Activated CD4-positive, alpha-beta T cell treated with anti-CD3 and anti-CD28 coated beads for 36 hours (primary cell): ENCODE results near the gene RGS10. TPM values are rescaled to one million over a fixed set of nuclear protein-coding genes. Genes with fewer than 3 reads are reported as not detected.

ENCODE experiments used
- ATAC-seq: fragments of 200-7000 bp; cut with Tn5 transposase; one replicate; pipeline ENCODE4 v1.10.0; 2021; ENCODE audit warnings: mild to moderate bottlenecking, moderate library complexity
- CTCF ChIA-PET: fragments of 350-600 bp; sonication (Branson Sonifier 250); formaldehyde crosslinking; loops from one replicate; lab custom pipeline; 2021; ENCODE audit warnings: antibody characterized with exemption; lab: Charles Lee
- POLR2A ChIA-PET: fragments of 350-600 bp; sonication (Branson Sonifier 250); formaldehyde crosslinking; loops from one replicate; lab custom pipeline; 2021; ENCODE audit warnings: antibody characterized with exemption, inconsistent platforms; lab: Charles Lee
- DNase-seq: peaks from one replicate; pipeline ENCODE4 v3.0.0-alpha.2; 2020
- H3K27ac Mint-ChIP-seq: one replicate; pipeline ENCODE4 v1.8.0; 2021; ENCODE audit warnings: mixed read lengths
- H3K27me3 Mint-ChIP-seq: one replicate; pipeline ENCODE4 v1.8.0; 2021; ENCODE audit warnings: mixed read lengths
- H3K36me3 Mint-ChIP-seq: one replicate; pipeline ENCODE4 v1.8.0; 2021; ENCODE audit warnings: low read depth, mixed read lengths
- H3K4me1 Mint-ChIP-seq: one replicate; pipeline ENCODE4 v1.8.0; 2021; ENCODE audit warnings: mixed read lengths
- H3K4me3 Mint-ChIP-seq: one replicate; pipeline ENCODE4 v1.8.0; 2021; ENCODE audit warnings: mild to moderate bottlenecking, moderate library complexity, mixed read lengths
- H3K9me3 Mint-ChIP-seq: one replicate; pipeline ENCODE4 v1.8.0; 2021; ENCODE audit warnings: low read depth, mixed read lengths
- intact Hi-C, 2 experiments: fragments of 100-400 bp; cut with DNase I in 1 of 2; cut with micrococcal nuclease in 1 of 2; formaldehyde crosslinking; loops; one replicate each; pipeline versions ENCODE4 v1.14.2 to v1.15.1; 2022 to 2024; cut with DNase I, micrococcal nuclease
- total RNA-seq, 2 experiments: library from RNA; stranded (reverse); gene quantifications; one replicate each; pipeline ENCODE4 v1.2.3, GENCODE V29; 2021

The RGS10 gene
- total RNA-seq, 2 experiments from 2014 or later: 186 to 191 TPM

DNA sequence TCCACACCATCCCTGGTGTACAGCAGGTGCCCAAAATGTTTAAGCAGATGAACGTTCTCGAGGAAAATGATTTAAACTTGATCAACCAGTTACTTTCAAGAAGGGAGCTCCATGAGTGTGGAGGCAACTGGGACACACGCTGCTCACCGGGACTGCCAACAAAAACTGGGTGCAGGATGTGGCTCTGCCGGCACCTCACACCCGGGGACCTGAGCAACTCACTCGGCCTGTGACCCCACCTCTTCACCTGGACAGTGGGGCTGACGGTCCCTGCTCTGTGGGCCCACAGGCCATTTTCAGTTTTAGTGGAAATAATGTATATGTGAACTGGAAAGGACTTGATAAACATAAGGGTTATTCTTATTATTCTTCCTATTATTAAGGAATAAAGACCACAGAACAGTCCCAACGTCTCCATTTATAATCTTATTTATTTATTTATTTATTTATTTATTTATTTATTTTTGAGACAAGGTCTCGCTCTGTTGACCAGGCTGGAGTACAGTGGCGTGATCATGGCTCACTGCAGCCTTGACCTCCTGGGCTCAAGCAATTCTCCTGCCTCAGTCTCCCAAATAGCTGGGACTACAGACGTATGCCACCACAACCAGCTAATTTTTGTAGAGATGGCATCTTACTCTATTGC, 60.6 kb downstream of the RGS10 start:
- Mint-ChIP-seq H3K27ac (no peak overlapping the region), H3K27me3 (no peaks in the 10 kb centered on the region), H3K9me3 (no peaks in the 10 kb centered on the region), H3K36me3 (no peaks in the 10 kb centered on the region), H3K4me1 (peaks cover 28% of the 10 kb centered on the region), H3K4me3 (no peak overlapping the region)
- ChIA-PET CTCF (interaction anchor here (1.1 to 1.4 kb wide), 2 partner anchors 56 to 283 kb away, joined by 3 to 4 read pairs; no protein-coding TSS in a partner anchor), POLR2A (no interaction called here)
- intact Hi-C loops: no loop called here
- no peak for ATAC-seq
- DNase-seq: no peak

DNA sequence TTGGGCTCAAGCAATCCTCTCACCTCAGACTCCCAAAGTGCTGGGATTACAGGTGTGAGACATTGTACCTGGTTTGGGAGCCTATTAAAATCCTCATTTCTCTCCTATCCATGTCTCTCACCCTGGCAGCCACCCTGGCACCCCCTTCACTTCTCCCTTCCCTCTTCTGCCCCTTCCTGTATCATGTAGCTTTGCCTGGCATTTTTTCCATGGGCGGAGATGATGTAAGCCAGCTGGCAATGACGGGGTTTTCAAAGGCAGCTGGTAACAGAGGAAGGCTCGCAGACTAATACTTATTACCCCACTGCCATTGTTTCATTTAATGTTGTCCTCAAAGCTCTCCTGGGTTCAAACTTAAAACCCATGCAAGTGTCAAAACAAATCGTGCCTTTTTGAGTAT, 61.9 kb downstream of the RGS10 start:
- intact Hi-C loops: no loop called here
- Mint-ChIP-seq H3K27me3 (no peaks in the 10 kb centered on the region), H3K27ac (no peak overlapping the region), H3K4me3 (no peak overlapping the region), H3K9me3 (no peaks in the 10 kb centered on the region), H3K4me1 (peaks cover 28% of the 10 kb centered on the region), H3K36me3 (no peaks in the 10 kb centered on the region)
- ChIA-PET POLR2A (interaction anchor here (0.5 kb wide), 1 partner anchor 345 kb away, joined by 3 read pairs; no protein-coding TSS in a partner anchor), CTCF (interaction anchor here (0.9 to 3.2 kb wide), 3 partner anchors 8 to 281 kb away, joined by 4 to 11 read pairs (median 4); no protein-coding TSS in a partner anchor)
- DNase-seq (no peak), ATAC-seq (no peak)

- POLR2A ChIA-PET: interaction anchor here (0.5 kb wide), 1 partner anchor 296 kb away, joined by 4 read pairs; no protein-coding TSS in a partner anchor
- intact Hi-C loops: loop anchor here in 1 of 2 experiments (5.0 kb wide), 1 partner anchor 37 kb away; no protein-coding TSS in a partner anchor
- H3K27me3 Mint-ChIP-seq: no peaks in the 10 kb centered on the region
- H3K4me3 Mint-ChIP-seq: no peak overlapping the region
- CTCF ChIA-PET: interaction anchor here (0.9 to 3.2 kb wide), 5 partner anchors 8 to 171 kb away, joined by 3 to 11 read pairs (median 3); no protein-coding TSS in a partner anchor
- peaks cover 28% of the 10 kb centered on the region for H3K4me1 Mint-ChIP-seq
- H3K9me3 Mint-ChIP-seq: no peaks in the 10 kb centered on the region
- ATAC-seq (no peak), DNase-seq (no peak)
- H3K27ac Mint-ChIP-seq: no peak overlapping the region
- no peaks in the 10 kb centered on the region for H3K36me3 Mint-ChIP-seq
Measured at GRCh38 chr10:119479532-119479931, 63.0 kb downstream of the RGS10 start.

GRCh38 chr10:119478811-119479341, 63.6 kb downstream of the RGS10 start:
- intact Hi-C loops: loop anchor here in 1 of 2 experiments (5.0 kb wide), 1 partner anchor 37 kb away; no protein-coding TSS in a partner anchor
- H3K36me3 Mint-ChIP-seq: no peaks in the 10 kb centered on the region
- H3K9me3 Mint-ChIP-seq: no peaks in the 10 kb centered on the region
- H3K27me3 Mint-ChIP-seq: no peaks in the 10 kb centered on the region
- DNase-seq: peak; percentile 29
- peaks cover 28% of the 10 kb centered on the region for H3K4me1 Mint-ChIP-seq
- peak overlapping the region; percentile 38 for H3K27ac Mint-ChIP-seq
- peak overlapping the region; percentile 14 for H3K4me3 Mint-ChIP-seq
- peak; percentile 39 for ATAC-seq
- CTCF ChIA-PET: interaction anchor here (0.6 to 3.2 kb wide), 7 partner anchors 9 to 172 kb away, joined by 3 to 11 read pairs (median 3); no protein-coding TSS in a partner anchor
- POLR2A ChIA-PET: interaction anchor here (0.5 to 0.6 kb wide), 2 partner anchors 37 to 269 kb away, joined by 4 to 5 read pairs; no protein-coding TSS in a partner anchor

GRCh38 chr10:119478111-119478802, 64.3 kb downstream of the RGS10 start:
- CTCF ChIA-PET: interaction anchor here (0.6 to 3.2 kb wide), 7 partner anchors 12 to 172 kb away, joined by 3 to 11 read pairs (median 3); no protein-coding TSS in a partner anchor
- POLR2A ChIA-PET: interaction anchor here (0.6 kb wide), 1 partner anchor 268 kb away, joined by 4 read pairs; no protein-coding TSS in a partner anchor
- Mint-ChIP-seq H3K9me3 (no peaks in the 10 kb centered on the region), H3K27ac (peak overlapping the region; percentile 38), H3K36me3 (no peaks in the 10 kb centered on the region), H3K4me1 (peaks cover 28% of the 10 kb centered on the region), H3K27me3 (no peaks in the 10 kb centered on the region), H3K4me3 (peak overlapping the region; percentile 14)
- intact Hi-C loops: loop anchor here in 1 of 2 experiments (5.0 kb wide), 1 partner anchor 36 kb away; no protein-coding TSS in a partner anchor
- DNase-seq: peak; percentile 72
- peak; percentile 93 for ATAC-seq

- no peaks in the 10 kb centered on the region for H3K36me3 Mint-ChIP-seq
- no peaks in the 10 kb centered on the region for H3K27me3 Mint-ChIP-seq
- intact Hi-C loops: loop anchor here in 1 of 2 experiments (5.0 kb wide), 1 partner anchor 35 kb away; no protein-coding TSS in a partner anchor
- CTCF ChIA-PET: interaction anchor here (1.3 kb wide), 1 partner anchor 32 kb away, joined by 4 read pairs; no protein-coding TSS in a partner anchor
- peaks cover 28% of the 10 kb centered on the region for H3K4me1 Mint-ChIP-seq
- DNase-seq (no peak), ATAC-seq (peak; percentile 16)
- no peak overlapping the region for H3K4me3 Mint-ChIP-seq
- H3K9me3 Mint-ChIP-seq: no peaks in the 10 kb centered on the region
- H3K27ac Mint-ChIP-seq: no peak overlapping the region
- POLR2A ChIA-PET: no interaction called here
Measured at GRCh38 chr10:119477444-119477843, 65.1 kb downstream of the RGS10 start.

GRCh38 chr10:119474606-119475005, 67.9 kb downstream of the RGS10 start:
- H3K27me3 Mint-ChIP-seq: no peaks in the 10 kb centered on the region
- no peak overlapping the region for H3K4me3 Mint-ChIP-seq
- peaks cover 28% of the 10 kb centered on the region for H3K4me1 Mint-ChIP-seq
- no peaks in the 10 kb centered on the region for H3K9me3 Mint-ChIP-seq
- intact Hi-C loops: loop anchor here in 1 of 2 experiments (5.0 kb wide), 1 partner anchor 32 kb away; no protein-coding TSS in a partner anchor
- no peak overlapping the region for H3K27ac Mint-ChIP-seq
- no peaks in the 10 kb centered on the region for H3K36me3 Mint-ChIP-seq
- no peak for ATAC-seq
- DNase-seq: no peak
- CTCF ChIA-PET: interaction anchor here (1.3 kb wide), 1 partner anchor 31 kb away, joined by 3 read pairs; no protein-coding TSS in a partner anchor
- POLR2A ChIA-PET: no interaction called here

GRCh38 chr10:119473771-119474170, 68.7 kb downstream of the RGS10 start:
- no peaks in the 10 kb centered on the region for H3K36me3 Mint-ChIP-seq
- CTCF ChIA-PET: interaction anchor here (1.3 kb wide), 1 partner anchor 30 kb away, joined by 3 read pairs; no protein-coding TSS in a partner anchor

DNA sequence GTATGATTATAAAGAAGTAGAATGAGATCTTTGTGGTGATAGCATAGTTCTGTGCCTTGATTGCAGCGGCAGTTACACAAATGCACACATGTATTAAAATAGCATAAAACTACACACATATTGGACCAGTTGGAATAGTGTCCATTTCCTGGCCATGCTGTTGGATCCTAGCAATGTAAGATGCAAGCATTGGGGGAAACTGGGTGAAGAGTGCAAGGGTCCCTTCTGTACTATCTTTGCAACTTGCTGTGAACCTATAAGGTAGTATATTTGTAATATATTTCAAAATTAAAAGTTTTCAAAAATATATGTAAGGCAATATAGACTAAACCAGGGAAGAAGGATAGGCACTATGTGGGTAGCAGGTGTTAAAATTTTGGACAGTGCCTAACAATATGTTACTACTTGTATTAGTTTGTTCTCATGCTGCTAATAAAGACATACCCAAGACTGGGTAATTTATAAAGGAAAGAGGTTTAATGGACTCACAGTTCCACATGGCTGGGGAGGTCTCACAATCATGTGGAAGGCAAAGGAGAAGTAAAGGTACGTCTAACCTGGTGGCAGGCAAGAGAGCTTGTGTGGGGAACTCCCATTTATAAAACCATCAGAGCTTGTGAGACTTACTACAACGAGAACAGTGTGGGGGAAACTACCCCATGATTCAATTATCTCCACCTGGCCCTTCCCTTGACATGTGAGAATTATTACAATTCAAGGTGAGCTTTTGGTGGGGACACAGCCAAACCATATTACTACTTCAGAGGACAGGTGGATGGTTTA, 71.4 kb downstream of the RGS10 start:
- ATAC-seq (no peak), DNase-seq (no peak)
- no peaks in the 10 kb centered on the region for H3K9me3 Mint-ChIP-seq
- H3K36me3 Mint-ChIP-seq: no peaks in the 10 kb centered on the region
- intact Hi-C loops: no loop called here
- no peaks in the 10 kb centered on the region for H3K27me3 Mint-ChIP-seq
- H3K4me1 Mint-ChIP-seq: peaks cover 6% of the 10 kb centered on the region
- ChIA-PET POLR2A (interaction anchor here (0.6 kb wide), 1 partner anchor 29 kb away, joined by 4 read pairs; no protein-coding TSS in a partner anchor), CTCF (interaction anchor here (1.1 to 1.6 kb wide), 2 partner anchors 25 to 66 kb away, joined by 3 to 8 read pairs; no protein-coding TSS in a partner anchor)
- H3K4me3 Mint-ChIP-seq: no peak overlapping the region
- H3K27ac Mint-ChIP-seq: no peak overlapping the region

More at GRCh38 chr10:119473771-119474170, 68.7 kb downstream of the RGS10 start:
- intact Hi-C loops: no loop called here
- no peaks in the 10 kb centered on the region for H3K9me3 Mint-ChIP-seq
- no peak overlapping the region for H3K4me3 Mint-ChIP-seq
- H3K4me1 Mint-ChIP-seq: peaks cover 19% of the 10 kb centered on the region
- POLR2A ChIA-PET: no interaction called here
- H3K27ac Mint-ChIP-seq: no peak overlapping the region
- H3K27me3 Mint-ChIP-seq: no peaks in the 10 kb centered on the region
- ATAC-seq (no peak), DNase-seq (no peak)

GRCh38 chr10:119469846-119470245, 72.7 kb downstream of the RGS10 start:
- no peaks in the 10 kb centered on the region for H3K27me3 Mint-ChIP-seq
- no peak for ATAC-seq

More at GRCh38 chr10:119469846-119470245, 72.7 kb downstream of the RGS10 start:
- Mint-ChIP-seq H3K9me3 (no peaks in the 10 kb centered on the region), H3K27ac (no peak overlapping the region), H3K4me1 (peaks cover 7% of the 10 kb centered on the region), H3K36me3 (no peaks in the 10 kb centered on the region), H3K4me3 (no peak overlapping the region)
- CTCF ChIA-PET: interaction anchor here (0.6 to 1.6 kb wide), 4 partner anchors 24 to 589 kb away, joined by 3 to 8 read pairs (median 4); no protein-coding TSS in a partner anchor
- intact Hi-C loops: no loop called here
- POLR2A ChIA-PET: no interaction called here
- DNase-seq: no peak
